GM18873 (cell line): ENCODE data around the gene BBS5.
"Not testable (repeated sequence)": the region's sequence is repeated elsewhere in the genome, so short reads cannot be mapped to it uniquely, and the experiment has no call there.

ENCODE experiments used
- ATAC-seq: cut with Tn5 transposase; IDR thresholded peaks from one replicate; pipeline ENCODE4 v1.9.1; 2021; ENCODE audit warnings: mild to moderate bottlenecking, moderate library complexity, moderate number of reproducible peaks; ENCODE audit not compliant: unreplicated experiment, low FRiP score

Gene BBS5

GRCh38 chr2:169485650-169486138 lies 6.4 kb downstream of the BBS5 start:
- ATAC-seq = no peak

GRCh38 chr2:169486487-169486886 lies 7.2 kb downstream of the BBS5 start:
- no peak for ATAC-seq

GRCh38 chr2:169490834-169491233 lies 11.5 kb downstream of the BBS5 start:
- ATAC-seq = no peak

GRCh38 chr2:169491378-169491777 lies 12.1 kb downstream of the BBS5 start:
- ATAC-seq = no peak

GRCh38 chr2:169493360-169493759 lies 14.1 kb downstream of the BBS5 start:
- ATAC-seq = no peak

- no peak for ATAC-seq
Observed at GRCh38 chr2:169495310-169495928, 16.1 kb downstream of the BBS5 start.

- no peak for ATAC-seq
Observed at GRCh38 chr2:169504651-169505050, 25.4 kb downstream of the BBS5 start.

- no peak for ATAC-seq
Observed at GRCh38 chr2:169507698-169508097, 28.4 kb downstream of the BBS5 start.

GRCh38 chr2:169509298-169509885 lies 30.1 kb downstream of the BBS5 start, which contains the start of gene KLHL41:
TSS of gene KLHL41 (plus strand) at chr2:169509702. CDS start at chr2:169509779, 77 bp downstream.
- ATAC-seq = no peak

GRCh38 chr2:169509955-169510354 lies 30.7 kb downstream of the BBS5 start:
- no peak for ATAC-seq

- no peak for ATAC-seq
Observed at GRCh38 chr2:169510496-169510895, 31.2 kb downstream of the BBS5 start.

GRCh38 chr2:169511818-169512217 lies 32.5 kb downstream of the BBS5 start:
- no peak for ATAC-seq

- ATAC-seq = no peak
Observed at GRCh38 chr2:169512525-169512924, 33.2 kb downstream of the BBS5 start.

- no peak for ATAC-seq
Observed at GRCh38 chr2:169513094-169513493, 33.8 kb downstream of the BBS5 start.

- no peak for ATAC-seq
Observed at GRCh38 chr2:169513926-169514325, 34.6 kb downstream of the BBS5 start.

- ATAC-seq = not testable (repeated sequence)
Observed at GRCh38 chr2:169514758-169515157, 35.5 kb downstream of the BBS5 start.

GRCh38 chr2:169516488-169516995 lies 37.2 kb downstream of the BBS5 start:
- not testable (repeated sequence) for ATAC-seq

- no peak for ATAC-seq
Observed at GRCh38 chr2:169520896-169521295, 41.6 kb downstream of the BBS5 start.

GRCh38 chr2:169523681-169524080 lies 44.4 kb downstream of the BBS5 start:
- no peak for ATAC-seq

GRCh38 chr2:169525434-169525833 lies 46.1 kb downstream of the BBS5 start:
- ATAC-seq = no peak

- no peak for ATAC-seq
Observed at GRCh38 chr2:169526451-169526850, 47.2 kb downstream of the BBS5 start.

GRCh38 chr2:169528271-169528701 lies 49.0 kb downstream of the BBS5 start:
- ATAC-seq = peak; percentile 71
